ENCODE measurements around the gene SPECC1L.

- TF ChIP-seq CTCF (IDR thresholded peaks at IDR 0.05) (no peak), POLR2A (IDR thresholded peaks at IDR 0.05) (no peak)
Observed at GRCh38 chr22:24463071-24463760, 192.6 kb downstream of the SPECC1L start.
